ENCODE data around the gene AFF3.

- TF ChIP-seq CTCF (conservative IDR thresholded peaks at IDR 0.05 in 1 of 2, IDR thresholded peaks at IDR 0.05 in 1 of 2; ENCODE audit: extremely low read depth in 1 of 2, insufficient read depth in 1 of 2, low read depth in 1 of 2, low read length in 2 of 2): no peak
- no peak for TF ChIP-seq EZH2 (IDR thresholded peaks at IDR 0.05; ENCODE audit: borderline replicate concordance, low read length)
These were observed 251.6 kb downstream of the AFF3 start for GRCh38 chr2:99890568-99891427.

Data from mammary epithelial cell (primary cell).